Activated CD8-positive, alpha-beta T cell treated with anti-CD3 and anti-CD28 coated beads for 36 hours (primary cell): ENCODE data around the gene PLOD3. TPM values are rescaled to one million over a fixed set of nuclear protein-coding genes. Genes with fewer than 3 reads are reported as not detected.

Experiments used
- ATAC-seq: fragments of 200-7000 bp; cut with Tn5 transposase; one replicate; pipeline ENCODE4 v1.10.0; 2021; ENCODE audit warnings: mild to moderate bottlenecking, moderate library complexity
- CTCF ChIA-PET: fragments of 350-600 bp; sonication (Branson Sonifier 250); formaldehyde crosslinking; loops from one replicate; lab custom pipeline; 2021; ENCODE audit warnings: antibody characterized with exemption; lab: Charles Lee
- POLR2A ChIA-PET: fragments of 350-600 bp; sonication (Branson Sonifier 250); formaldehyde crosslinking; loops from one replicate; lab custom pipeline; 2021; ENCODE audit warnings: antibody characterized with exemption; lab: Charles Lee
- DNase-seq: peaks from one replicate; pipeline ENCODE4 v3.0.0-alpha.2; 2020
- H3K27ac Mint-ChIP-seq: one replicate; pipeline ENCODE4 v1.8.0; 2021; ENCODE audit warnings: mild to moderate bottlenecking, mixed read lengths
- H3K27me3 Mint-ChIP-seq: one replicate; pipeline ENCODE4 v1.8.0; 2021; ENCODE audit warnings: mixed read lengths
- H3K36me3 Mint-ChIP-seq: one replicate; pipeline ENCODE4 v1.8.0; 2021; ENCODE audit warnings: low read depth, mixed read lengths
- H3K4me1 Mint-ChIP-seq: one replicate; pipeline ENCODE4 v1.8.0; 2021; ENCODE audit warnings: low read depth, mixed read lengths
- H3K4me3 Mint-ChIP-seq: one replicate; pipeline ENCODE4 v1.8.0; 2021; ENCODE audit warnings: mild to moderate bottlenecking, moderate library complexity, mixed read lengths
- H3K9me3 Mint-ChIP-seq: one replicate; pipeline ENCODE4 v1.8.0; 2021; ENCODE audit warnings: mixed read lengths
- intact Hi-C: fragments of 100-400 bp; cut with micrococcal nuclease; formaldehyde crosslinking; loops from one replicate; pipeline ENCODE4 v1.10.0; 2022
- total RNA-seq, 2 experiments: library from RNA; stranded (reverse); gene quantifications; one replicate each; pipeline ENCODE4 v1.2.3, GENCODE V29; 2021
- TF ChIP-seq, protein P1 (sequence below): fragments of 200-600 bp; IDR thresholded peaks from one replicate; pipeline ENCODE4 v1.8.0; 2022; ENCODE audit warnings: antibody characterized with exemption, mild to moderate bottlenecking

Gene PLOD3
- total RNA-seq, 2 experiments from 2014 or later = 20.4 to 24.4 TPM

DNA sequence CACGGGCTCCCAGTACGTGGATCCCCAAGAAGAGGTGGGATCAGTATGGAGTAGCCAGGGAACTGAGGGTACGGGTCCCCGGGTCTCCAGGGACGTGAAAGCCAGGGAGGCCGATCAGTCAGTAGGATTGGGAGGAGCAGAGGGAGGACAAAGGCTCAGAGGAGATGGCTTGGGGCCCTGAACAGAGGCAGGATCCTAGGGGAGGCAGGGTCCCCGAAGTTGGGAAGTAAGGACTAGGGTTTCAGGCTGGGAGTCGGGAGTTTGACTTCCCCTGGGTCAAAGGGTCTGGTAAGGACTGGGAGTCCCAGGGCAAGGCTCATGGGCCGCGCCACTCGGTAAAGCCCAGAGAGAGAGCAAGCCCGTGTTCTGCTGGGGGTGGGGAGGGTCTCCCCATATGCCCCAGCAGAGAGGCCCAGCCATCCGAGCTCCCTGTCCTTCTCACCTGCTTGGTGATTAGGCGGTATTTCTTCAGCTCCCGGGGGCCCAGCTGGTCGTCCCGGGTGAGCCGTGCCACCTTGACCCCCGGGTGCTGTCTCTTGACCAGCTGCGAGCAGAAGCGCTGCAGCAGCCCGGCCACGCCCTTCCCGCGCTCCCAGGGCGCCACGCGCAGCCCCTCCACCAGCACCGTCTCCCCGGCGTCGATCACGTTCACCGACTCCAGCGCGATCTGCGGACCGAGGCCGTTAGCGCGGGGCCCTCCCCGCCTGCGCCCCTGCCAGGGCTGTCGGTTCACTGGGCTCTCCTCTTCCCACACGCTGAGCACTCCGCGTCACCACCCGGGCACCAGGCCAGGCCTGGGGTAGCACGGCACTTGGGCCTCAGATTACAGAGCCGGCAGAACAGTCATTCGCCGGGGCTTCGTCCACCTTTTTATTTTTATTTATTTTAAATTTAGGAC lies 44.3 kb downstream of the PLOD3 start:
- DNase-seq (peak; percentile 45), ATAC-seq (peak; percentile 6)
- ChIA-PET CTCF (interaction anchor here (0.9 to 7.7 kb wide), 9 partner anchors 7 to 71 kb away, joined by 3 to 56 read pairs (median 6); partner anchors contain the start of genes VGF and ZNHIT1), POLR2A (interaction anchor here (1.6 to 2.1 kb wide), 2 partner anchors 10 to 26 kb away, joined by 3 to 5 read pairs; no protein-coding TSS in a partner anchor)
- no peaks in the 10 kb centered on the region for H3K9me3 Mint-ChIP-seq
- intact Hi-C loops = no loop called here
- peaks cover 75% of the 10 kb centered on the region for H3K27me3 Mint-ChIP-seq
- TF ChIP-seq, protein P1, sequence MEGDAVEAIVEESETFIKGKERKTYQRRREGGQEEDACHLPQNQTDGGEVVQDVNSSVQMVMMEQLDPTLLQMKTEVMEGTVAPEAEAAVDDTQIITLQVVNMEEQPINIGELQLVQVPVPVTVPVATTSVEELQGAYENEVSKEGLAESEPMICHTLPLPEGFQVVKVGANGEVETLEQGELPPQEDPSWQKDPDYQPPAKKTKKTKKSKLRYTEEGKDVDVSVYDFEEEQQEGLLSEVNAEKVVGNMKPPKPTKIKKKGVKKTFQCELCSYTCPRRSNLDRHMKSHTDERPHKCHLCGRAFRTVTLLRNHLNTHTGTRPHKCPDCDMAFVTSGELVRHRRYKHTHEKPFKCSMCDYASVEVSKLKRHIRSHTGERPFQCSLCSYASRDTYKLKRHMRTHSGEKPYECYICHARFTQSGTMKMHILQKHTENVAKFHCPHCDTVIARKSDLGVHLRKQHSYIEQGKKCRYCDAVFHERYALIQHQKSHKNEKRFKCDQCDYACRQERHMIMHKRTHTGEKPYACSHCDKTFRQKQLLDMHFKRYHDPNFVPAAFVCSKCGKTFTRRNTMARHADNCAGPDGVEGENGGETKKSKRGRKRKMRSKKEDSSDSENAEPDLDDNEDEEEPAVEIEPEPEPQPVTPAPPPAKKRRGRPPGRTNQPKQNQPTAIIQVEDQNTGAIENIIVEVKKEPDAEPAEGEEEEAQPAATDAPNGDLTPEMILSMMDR = no peak
- peaks cover 51% of the 10 kb centered on the region for H3K4me1 Mint-ChIP-seq
- H3K4me3 Mint-ChIP-seq = peak overlapping the region; percentile 9
- no peaks in the 10 kb centered on the region for H3K36me3 Mint-ChIP-seq
- no peak overlapping the region for H3K27ac Mint-ChIP-seq

DNA sequence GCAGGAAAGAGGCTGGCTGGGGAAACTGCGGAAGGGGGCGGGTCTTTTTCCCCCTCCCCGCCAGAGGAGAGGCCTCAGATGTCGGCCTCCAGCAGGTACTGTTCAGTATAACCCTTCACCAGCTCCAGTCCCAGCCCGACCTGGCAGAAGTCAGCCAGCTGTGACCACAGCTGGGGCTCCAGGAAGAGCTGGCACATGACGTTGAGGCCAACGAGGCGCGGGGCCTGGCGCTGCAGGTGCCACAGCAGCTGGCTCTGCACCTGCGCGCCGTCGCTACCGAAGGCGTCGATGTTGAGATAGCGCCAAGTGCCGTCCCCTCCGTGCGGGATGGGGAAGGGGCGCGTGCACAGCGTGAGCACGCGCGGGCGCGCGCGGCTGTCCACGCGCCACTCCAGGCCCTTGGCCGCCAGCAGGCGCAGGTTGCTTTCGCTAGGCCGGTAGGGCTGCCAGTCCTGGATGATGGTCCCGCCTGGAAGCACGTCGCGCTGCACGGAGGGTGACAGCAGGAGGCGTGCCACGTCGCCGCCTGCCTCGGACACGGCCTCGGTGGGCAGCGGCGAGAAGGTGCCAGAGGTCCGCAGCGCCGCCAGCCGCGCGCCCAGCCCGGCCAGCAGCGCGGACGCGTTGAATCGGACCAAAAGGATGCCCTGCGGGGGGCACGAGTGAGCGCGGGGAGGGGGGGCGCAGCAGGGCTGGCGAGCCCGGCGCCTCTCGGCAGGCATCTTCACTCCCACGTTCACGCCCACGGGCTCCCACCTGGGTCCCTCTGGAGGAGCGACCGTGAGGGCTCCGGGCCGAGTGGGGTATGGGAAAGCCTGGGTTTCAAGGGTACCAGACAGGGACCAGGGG lies 45.2 kb downstream of the PLOD3 start:
- intact Hi-C loops = no loop called here
- Mint-ChIP-seq H3K9me3 (no peaks in the 10 kb centered on the region), H3K4me3 (no peak overlapping the region), H3K4me1 (peaks cover 56% of the 10 kb centered on the region), H3K36me3 (no peaks in the 10 kb centered on the region), H3K27me3 (peaks cover 76% of the 10 kb centered on the region), H3K27ac (no peak overlapping the region)
- ATAC-seq (no peak), DNase-seq (no peak)
- POLR2A ChIA-PET = interaction anchor here (2.1 kb wide), 1 partner anchor 9 kb away, joined by 5 read pairs; no protein-coding TSS in a partner anchor
- TF ChIP-seq, protein P1 = no peak
- CTCF ChIA-PET = interaction anchor here (1.3 to 7.7 kb wide), 8 partner anchors 9 to 110 kb away, joined by 3 to 56 read pairs (median 16); no protein-coding TSS in a partner anchor

DNA sequence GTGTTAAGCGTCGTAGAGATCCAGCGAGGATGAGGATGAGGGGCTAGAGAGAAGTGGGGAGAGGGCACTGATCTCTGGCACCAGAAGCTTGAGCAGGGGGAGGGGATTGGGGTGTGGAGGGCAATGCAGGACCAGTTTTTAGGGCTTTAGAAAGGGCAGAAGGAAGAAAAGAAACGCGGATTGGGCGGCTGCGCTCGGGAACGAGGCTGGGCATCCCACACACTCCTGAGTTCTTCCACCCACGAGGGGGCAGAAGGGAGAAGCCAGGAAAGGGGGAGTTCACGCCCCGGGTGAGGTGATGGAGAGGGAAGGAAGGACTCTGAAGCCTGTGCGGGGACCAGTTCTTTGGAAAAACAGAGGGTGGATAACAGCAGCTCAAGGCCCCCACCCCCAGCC lies 45.9 kb downstream of the PLOD3 start:
- no peak for ATAC-seq

DNA sequence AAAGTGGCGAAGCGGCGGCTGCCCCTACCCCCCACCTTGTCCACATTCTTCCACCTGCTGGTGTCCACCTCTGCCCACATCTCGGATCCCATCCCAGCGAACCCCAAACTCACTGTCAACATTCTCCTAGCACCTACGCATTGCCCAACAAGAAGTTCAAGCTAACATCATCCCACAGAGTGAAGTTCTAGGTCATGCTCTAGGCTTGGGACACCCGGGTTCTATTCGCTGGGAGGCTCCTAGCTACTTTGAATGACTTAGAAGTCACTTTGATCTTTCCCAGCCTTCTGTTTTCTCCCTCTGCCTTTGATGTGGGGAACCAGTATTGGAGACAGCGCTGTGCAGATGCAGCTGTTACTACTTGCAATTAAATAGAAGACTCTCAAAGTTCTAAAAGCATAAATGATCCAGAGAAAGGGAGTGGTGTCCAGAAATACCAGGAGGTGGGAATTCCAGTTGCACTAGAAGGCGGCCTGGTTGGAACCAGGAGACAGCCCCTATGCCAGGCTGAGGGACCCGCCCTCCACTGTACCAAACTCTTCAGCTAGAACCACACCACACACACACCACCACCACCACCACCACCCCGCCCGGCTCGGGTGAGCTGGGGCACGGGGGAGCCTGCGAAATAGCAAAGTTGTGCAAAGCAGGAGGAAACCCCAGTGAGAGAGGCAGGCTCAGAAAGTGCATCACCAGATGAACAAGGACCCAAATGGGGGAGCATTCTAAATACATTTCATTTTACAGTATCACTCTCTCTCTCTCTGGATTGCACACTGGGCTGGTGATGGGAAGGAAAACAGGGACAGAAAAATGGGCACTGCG lies 46.6 kb downstream of the PLOD3 start:
- Mint-ChIP-seq H3K9me3 (no peaks in the 10 kb centered on the region), H3K27me3 (peaks cover 80% of the 10 kb centered on the region), H3K36me3 (no peaks in the 10 kb centered on the region), H3K4me3 (no peak overlapping the region), H3K27ac (no peak overlapping the region), H3K4me1 (peaks cover 67% of the 10 kb centered on the region)
- ATAC-seq = no peak
- TF ChIP-seq, protein P1 = no peak
- DNase-seq = no peak
- CTCF ChIA-PET = interaction anchor here (0.6 to 3.0 kb wide), 13 partner anchors 10 to 361 kb away, joined by 3 to 30 read pairs (median 4); partner anchors contain the start of gene PLOD3
- POLR2A ChIA-PET = interaction anchor here (0.9 to 1.4 kb wide), 3 partner anchors 12 to 250 kb away, joined by 3 to 5 read pairs (median 3); no protein-coding TSS in a partner anchor
- intact Hi-C loops = no loop called here

More for the DNA sequence above, 45.9 kb downstream of the PLOD3 start:
- intact Hi-C loops = no loop called here
- ChIA-PET POLR2A (interaction anchor here (0.9 to 1.4 kb wide), 3 partner anchors 11 to 250 kb away, joined by 3 to 5 read pairs (median 3); no protein-coding TSS in a partner anchor), CTCF (interaction anchor here (0.8 to 3.0 kb wide), 10 partner anchors 9 to 277 kb away, joined by 3 to 30 read pairs (median 5); partner anchors contain the start of gene PLOD3)
- peaks cover 62% of the 10 kb centered on the region for H3K4me1 Mint-ChIP-seq
- H3K9me3 Mint-ChIP-seq = no peaks in the 10 kb centered on the region
- H3K36me3 Mint-ChIP-seq = no peaks in the 10 kb centered on the region
- TF ChIP-seq, protein P1 = no peak
- peaks cover 80% of the 10 kb centered on the region for H3K27me3 Mint-ChIP-seq
- H3K27ac Mint-ChIP-seq = no peak overlapping the region
- no peak overlapping the region for H3K4me3 Mint-ChIP-seq
- no peak for DNase-seq
